H9 (cell line): ENCODE results near the gene PRSS56. TPM values are rescaled to one million over a fixed set of nuclear protein-coding genes. Genes with fewer than 3 reads are reported as not detected.

Source experiments
- DNase-seq: peaks from one replicate; pipeline ENCODE4 v3.0.0-alpha.2; 2017
- H2AFZ ChIP-seq: one replicate; pipeline ENCODE4 v1.6.1; 2013; ENCODE audit warnings: mild to moderate bottlenecking, low read length, control low read depth, moderate library complexity
- H2AK5ac ChIP-seq: 2 replicates; pipeline ENCODE4 v1.6.1; 2013; ENCODE audit warnings: low read length, control low read depth, mixed read lengths; ENCODE audit not compliant: insufficient read length
- H2BK120ac ChIP-seq: one replicate; pipeline ENCODE4 v1.6.1; 2013; ENCODE audit warnings: low read depth, mild to moderate bottlenecking, low read length, control low read depth, inconsistent platforms; ENCODE audit not compliant: poor library complexity, severe bottlenecking
- H2BK12ac ChIP-seq: 2 replicates; pipeline ENCODE4 v1.6.1; 2013; ENCODE audit warnings: low read length, control low read depth, mixed read lengths, low read depth; ENCODE audit not compliant: insufficient read length
- H2BK15ac ChIP-seq: 2 replicates; pipeline ENCODE4 v1.6.1; 2013; ENCODE audit warnings: low read depth, low read length, control low read depth
- H2BK20ac ChIP-seq: one replicate; pipeline ENCODE4 v1.6.1; 2013; ENCODE audit warnings: low read depth, mild to moderate bottlenecking, low read length, control low read depth, inconsistent platforms; ENCODE audit not compliant: poor library complexity, severe bottlenecking
- H2BK5ac ChIP-seq: 2 replicates; pipeline ENCODE4 v1.6.1; 2013; ENCODE audit warnings: low read length, control low read depth, mixed read lengths; ENCODE audit not compliant: insufficient read length
- H3K14ac ChIP-seq: 2 replicates; pipeline ENCODE4 v1.6.1; 2013; ENCODE audit warnings: low read length, control low read depth; ENCODE audit not compliant: insufficient read depth
- H3K18ac ChIP-seq: 2 replicates; pipeline ENCODE4 v1.6.1; 2013; ENCODE audit warnings: low read depth, mild to moderate bottlenecking, mixed read lengths, low read length, control low read depth; ENCODE audit not compliant: insufficient read length
- H3K23ac ChIP-seq: 2 replicates; pipeline ENCODE4 v1.6.1; 2013; ENCODE audit warnings: low read length, control low read depth, mixed read lengths, low read depth; ENCODE audit not compliant: insufficient read length
- H3K23me2 ChIP-seq: 2 replicates; pipeline ENCODE4 v1.6.1; 2013; ENCODE audit warnings: low read depth, mild to moderate bottlenecking, mixed read lengths, low read length, control low read depth; ENCODE audit not compliant: insufficient read length, poor library complexity, severe bottlenecking
- H3K27ac ChIP-seq: 2 replicates; pipeline ENCODE4 v1.5.1; 2013; ENCODE audit warnings: low read length, control low read depth, mixed read lengths, low read depth; ENCODE audit not compliant: insufficient read length
- H3K27me3 ChIP-seq: 2 replicates; pipeline ENCODE4 v1.6.1; 2013; ENCODE audit warnings: low read length, control low read depth, inconsistent platforms; ENCODE audit not compliant: insufficient read depth
- H3K4ac ChIP-seq: 2 replicates; pipeline ENCODE4 v1.6.1; 2013; ENCODE audit warnings: low read depth, mild to moderate bottlenecking, control low read depth, inconsistent platforms, low read length, moderate library complexity
- H3K4me1 ChIP-seq: 2 replicates; pipeline ENCODE4 v1.6.1; 2013; ENCODE audit warnings: low read length, control low read depth, inconsistent platforms; ENCODE audit not compliant: insufficient read depth
- H3K4me2 ChIP-seq: 2 replicates; pipeline ENCODE4 v1.6.1; 2013; ENCODE audit warnings: low read length, control low read depth, mixed read lengths; ENCODE audit not compliant: insufficient read length, insufficient read depth
- H3K56ac ChIP-seq: 2 replicates; pipeline ENCODE4 v1.6.1; 2013; ENCODE audit warnings: low read depth, mild to moderate bottlenecking, mixed read lengths, low read length, control low read depth; ENCODE audit not compliant: insufficient read length
- H3K79me1 ChIP-seq: 2 replicates; pipeline ENCODE4 v1.6.1; 2013; ENCODE audit warnings: low read depth, mild to moderate bottlenecking, moderate library complexity, low read length, control low read depth, inconsistent platforms; ENCODE audit not compliant: insufficient read depth, poor library complexity, severe bottlenecking
- H3K79me2 ChIP-seq: 2 replicates; pipeline ENCODE4 v1.6.1; 2013; ENCODE audit warnings: low read length, control low read depth, inconsistent platforms; ENCODE audit not compliant: insufficient read depth
- H3K9ac ChIP-seq: 2 replicates; pipeline ENCODE4 v1.6.1; 2013; ENCODE audit warnings: low read length, control low read depth, mixed read lengths; ENCODE audit not compliant: insufficient read length; ENCODE audit errors: extremely low read depth
- H3K9me3 ChIP-seq: one replicate; pipeline ENCODE4 v1.6.1; 2013; ENCODE audit warnings: low read depth, low read length, inconsistent platforms; ENCODE audit not compliant: control insufficient read depth
- H3T11ph ChIP-seq: one replicate; pipeline ENCODE4 v1.6.1; 2013; ENCODE audit warnings: mild to moderate bottlenecking, low read length, control low read depth, inconsistent platforms
- H4K20me1 ChIP-seq: one replicate; pipeline ENCODE4 v1.6.1; 2013; ENCODE audit not compliant: control insufficient read depth, insufficient read length, insufficient read depth
- H4K5ac ChIP-seq: 2 replicates; pipeline ENCODE4 v1.6.1; 2013; ENCODE audit warnings: low read depth, mild to moderate bottlenecking, mixed read lengths, low read length, control low read depth; ENCODE audit not compliant: insufficient read length
- H4K8ac ChIP-seq: replicated peaks from 2 replicates; pipeline ENCODE4 v1.6.1; 2013; ENCODE audit warnings: low read length, control low read depth, mixed read lengths, low read depth; ENCODE audit not compliant: insufficient read length
- H4K91ac ChIP-seq: 2 replicates; pipeline ENCODE4 v1.6.1; 2013; ENCODE audit warnings: low read depth, mild to moderate bottlenecking, moderate library complexity, mixed read lengths, low read length, control low read depth; ENCODE audit not compliant: insufficient read length
- H3K27ac Mint-ChIP-seq, 3 experiments: 2 replicates in 2 of 3; 3 replicates in 1 of 3; pipeline ENCODE4 v1.8.0; 2020 to 2021; ENCODE audit warnings: mixed read lengths in 3 of 3, mild to moderate bottlenecking in 1 of 3, moderate library complexity in 1 of 3
- H3K27me3 Mint-ChIP-seq: 2 replicates; pipeline ENCODE4 v1.8.0; 2021; ENCODE audit warnings: low read depth, mild to moderate bottlenecking, moderate library complexity, mixed read lengths
- H3K36me3 Mint-ChIP-seq, 3 experiments: 2 replicates in 2 of 3; 3 replicates in 1 of 3; pipeline ENCODE4 v1.8.0; 2020 to 2021; ENCODE audit warnings: low read depth in 3 of 3, mixed read lengths in 3 of 3; ENCODE audit not compliant: insufficient read depth in 1 of 3
- H3K4me1 Mint-ChIP-seq, 2 experiments: 2 replicates each; pipeline ENCODE4 v1.8.0; 2020; ENCODE audit warnings: mixed read lengths in 2 of 2
- H3K4me3 Mint-ChIP-seq, 2 experiments: 2 replicates in 1 of 2; 3 replicates in 1 of 2; pipeline ENCODE4 v1.8.0; 2020 to 2021; ENCODE audit warnings: mild to moderate bottlenecking in 2 of 2, mixed read lengths in 2 of 2, moderate library complexity in 1 of 2
- H3K9me3 Mint-ChIP-seq, 2 experiments: 2 replicates in 1 of 2; 3 replicates in 1 of 2; pipeline ENCODE4 v1.8.0; 2020; ENCODE audit warnings: mild to moderate bottlenecking in 2 of 2, mixed read lengths in 2 of 2, moderate library complexity in 1 of 2
- CTCF ChIP-seq: fragments of 200-600 bp; sonication (generic); conservative IDR thresholded peaks from 3 replicates; pipeline ENCODE4 v1.8.0; 2021; ENCODE audit warnings: antibody characterized with exemption, mild to moderate bottlenecking
- WGBS: extraction: QIAGEN DNeasy Blood & Tissue Kit; methylation state at CpG from one replicate; pipeline ENCODE4 v1.1.7; 2013; ENCODE audit warnings: missing lambda C conversion rate, low lambda C conversion rate, mixed read lengths; ENCODE audit not compliant: insufficient read length; ENCODE audit errors: extremely low coverage; 5-methylcytosine and 5-hydroxymethylcytosine counted together
- total RNA-seq: library from RNA; stranded (reverse); gene quantifications from 2 replicates; pipeline ENCODE4 v1.2.1, GENCODE V29; 2021

The PRSS56 gene
- total RNA-seq, 1 experiment from 2014 or later, result not detected

GRCh38 chr2:232538671-232539070 is 18.5 kb downstream of the PRSS56 start:
- Histone ChIP-seq H2BK120ac (no peak overlapping the region), H3K4me1 (peaks cover 4% of the 10 kb centered on the region; the same call in 1 of the 2 replicates), H3K18ac (no peak overlapping the region), H3K9me3 (no peaks in the 10 kb centered on the region), H4K91ac (no peak overlapping the region), H3T11ph (no peak overlapping the region), H3K4me2 (no peak overlapping the region), H2AK5ac (no peak overlapping the region), H3K9ac (no peak overlapping the region), H3K27me3 (no peaks in the 10 kb centered on the region; the same call in 1 of the 2 replicates), H2BK12ac (no peak overlapping the region), H3K23me2 (no peaks in the 10 kb centered on the region), H3K56ac (no peak overlapping the region), H4K20me1 (no peaks in the 10 kb centered on the region), H3K79me2 (no peaks in the 10 kb centered on the region), H3K14ac (no peak overlapping the region), H4K5ac (no peak overlapping the region), H4K8ac (no peak overlapping the region), H2AFZ (no peak overlapping the region), H2BK20ac (no peak overlapping the region), H3K23ac (no peak overlapping the region), H3K27ac (no peak overlapping the region), H3K79me1 (no peaks in the 10 kb centered on the region), H2BK5ac (no peak overlapping the region), H2BK15ac (no peak overlapping the region), H3K4ac (no peak overlapping the region)
- Mint-ChIP-seq H3K9me3 (peaks cover 4 to 8% of the 10 kb centered on the region in 2 experiments; a peak in 4 of 5 replicates), H3K27me3 (peaks cover 10% of the 10 kb centered on the region), H3K4me3 (no peak overlapping the region), H3K27ac (peak overlapping the region in 2 of 3 experiments; percentile 28 to 73; a peak in 4 of 7 replicates), H3K4me1 (peaks cover 27 to 33% of the 10 kb centered on the region in 2 experiments), H3K36me3 (peaks cover 0 to 5% (median under 1%) of the 10 kb centered on the region in 3 experiments; a peak in 2 of 7 replicates)
- WGBS, result no CpG with 5 or more reads among the region's 4 CpGs
- no peak for TF ChIP-seq CTCF
- DNase-seq, result no peak
